Loucy (cell line): ENCODE results near the gene PPP2R2B.

ENCODE experiments used
- EZH2phosphoT487 ChIP-seq: fragments of 200-600 bp; IDR thresholded peaks from 2 replicates; pipeline ENCODE4 v1.6.1; 2018; ENCODE audit warnings: antibody characterized with exemption, mild to moderate bottlenecking, moderate library complexity, borderline replicate concordance
- TF ChIP-seq, protein P1 (sequence below): fragments of 200-600 bp; sonication (generic); conservative IDR thresholded peaks from 2 replicates; pipeline ENCODE4 v1.5.1; 2014; ENCODE audit warnings: mild to moderate bottlenecking, antibody characterized with exemption, low read length

DNA sequence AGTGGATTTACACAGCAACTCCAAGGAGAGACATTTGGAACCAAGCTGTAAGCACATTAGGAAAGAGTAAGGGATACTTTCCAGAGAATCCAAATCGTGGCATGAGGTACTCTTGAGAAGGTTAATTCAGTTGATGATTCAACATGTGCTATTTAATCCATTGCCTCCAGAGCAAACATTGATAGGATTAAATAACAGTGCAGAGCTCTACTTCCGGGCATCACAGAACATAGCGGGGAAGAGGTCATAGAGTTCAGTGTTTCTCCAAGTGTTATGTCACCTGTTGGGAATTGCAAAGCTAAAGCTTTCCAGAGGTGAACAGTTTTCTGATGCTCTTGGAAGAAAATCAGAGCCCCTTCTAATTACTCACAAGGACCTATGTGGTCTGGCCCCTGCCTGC lies 127.5 kb downstream of the PPP2R2B start:
- no peak for TF ChIP-seq EZH2phosphoT487
- TF ChIP-seq, protein P1, sequence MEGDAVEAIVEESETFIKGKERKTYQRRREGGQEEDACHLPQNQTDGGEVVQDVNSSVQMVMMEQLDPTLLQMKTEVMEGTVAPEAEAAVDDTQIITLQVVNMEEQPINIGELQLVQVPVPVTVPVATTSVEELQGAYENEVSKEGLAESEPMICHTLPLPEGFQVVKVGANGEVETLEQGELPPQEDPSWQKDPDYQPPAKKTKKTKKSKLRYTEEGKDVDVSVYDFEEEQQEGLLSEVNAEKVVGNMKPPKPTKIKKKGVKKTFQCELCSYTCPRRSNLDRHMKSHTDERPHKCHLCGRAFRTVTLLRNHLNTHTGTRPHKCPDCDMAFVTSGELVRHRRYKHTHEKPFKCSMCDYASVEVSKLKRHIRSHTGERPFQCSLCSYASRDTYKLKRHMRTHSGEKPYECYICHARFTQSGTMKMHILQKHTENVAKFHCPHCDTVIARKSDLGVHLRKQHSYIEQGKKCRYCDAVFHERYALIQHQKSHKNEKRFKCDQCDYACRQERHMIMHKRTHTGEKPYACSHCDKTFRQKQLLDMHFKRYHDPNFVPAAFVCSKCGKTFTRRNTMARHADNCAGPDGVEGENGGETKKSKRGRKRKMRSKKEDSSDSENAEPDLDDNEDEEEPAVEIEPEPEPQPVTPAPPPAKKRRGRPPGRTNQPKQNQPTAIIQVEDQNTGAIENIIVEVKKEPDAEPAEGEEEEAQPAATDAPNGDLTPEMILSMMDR = no peak
